NT2/D1 (cell line): ENCODE measurements around the gene MRTFA.

Experiments used
- DNase-seq: peaks from one replicate; pipeline ENCODE4 v3.0.0-alpha.2; 2011; ENCODE audit warnings: low read depth, low spot score
- H3K27me3 ChIP-seq: 2 replicates; pipeline ENCODE4 v1.6.0; 2011; ENCODE audit warnings: mild to moderate bottlenecking; ENCODE audit not compliant: insufficient read length, insufficient read depth
- H3K36me3 ChIP-seq: 2 replicates; pipeline ENCODE4 v1.6.1; 2011; ENCODE audit warnings: mild to moderate bottlenecking, low read length, mixed read lengths; ENCODE audit not compliant: insufficient read depth, insufficient read length
- H3K4me1 ChIP-seq: 2 replicates; pipeline ENCODE4 v1.5.1; 2011; ENCODE audit not compliant: insufficient read depth, insufficient read length
- H3K4me3 ChIP-seq: 2 replicates; pipeline ENCODE4 v1.5.1; 2011; ENCODE audit warnings: low read depth; ENCODE audit not compliant: insufficient read length
- H3K9ac ChIP-seq: 2 replicates; pipeline ENCODE4 v1.6.0; 2011; ENCODE audit warnings: low read depth; ENCODE audit not compliant: insufficient read length
- H3K9me3 ChIP-seq: 2 replicates; pipeline ENCODE4 v1.5.1; 2011; ENCODE audit warnings: mild to moderate bottlenecking, low read length; ENCODE audit not compliant: insufficient read depth
- SUZ12 ChIP-seq: IDR thresholded peaks from 2 replicates; pipeline ENCODE4 v1.6.1; 2011; ENCODE audit not compliant: insufficient read length, insufficient read depth; ENCODE audit errors: extremely low read depth
- YY1 ChIP-seq: IDR thresholded peaks from 2 replicates; pipeline ENCODE4 v1.6.1; 2011; ENCODE audit not compliant: insufficient read length, insufficient read depth
- ZNF274 ChIP-seq: IDR thresholded peaks from 2 replicates; pipeline ENCODE4 v1.6.1; 2011; ENCODE audit warnings: mild to moderate bottlenecking, low read depth, low read length

Gene MRTFA

DNA sequence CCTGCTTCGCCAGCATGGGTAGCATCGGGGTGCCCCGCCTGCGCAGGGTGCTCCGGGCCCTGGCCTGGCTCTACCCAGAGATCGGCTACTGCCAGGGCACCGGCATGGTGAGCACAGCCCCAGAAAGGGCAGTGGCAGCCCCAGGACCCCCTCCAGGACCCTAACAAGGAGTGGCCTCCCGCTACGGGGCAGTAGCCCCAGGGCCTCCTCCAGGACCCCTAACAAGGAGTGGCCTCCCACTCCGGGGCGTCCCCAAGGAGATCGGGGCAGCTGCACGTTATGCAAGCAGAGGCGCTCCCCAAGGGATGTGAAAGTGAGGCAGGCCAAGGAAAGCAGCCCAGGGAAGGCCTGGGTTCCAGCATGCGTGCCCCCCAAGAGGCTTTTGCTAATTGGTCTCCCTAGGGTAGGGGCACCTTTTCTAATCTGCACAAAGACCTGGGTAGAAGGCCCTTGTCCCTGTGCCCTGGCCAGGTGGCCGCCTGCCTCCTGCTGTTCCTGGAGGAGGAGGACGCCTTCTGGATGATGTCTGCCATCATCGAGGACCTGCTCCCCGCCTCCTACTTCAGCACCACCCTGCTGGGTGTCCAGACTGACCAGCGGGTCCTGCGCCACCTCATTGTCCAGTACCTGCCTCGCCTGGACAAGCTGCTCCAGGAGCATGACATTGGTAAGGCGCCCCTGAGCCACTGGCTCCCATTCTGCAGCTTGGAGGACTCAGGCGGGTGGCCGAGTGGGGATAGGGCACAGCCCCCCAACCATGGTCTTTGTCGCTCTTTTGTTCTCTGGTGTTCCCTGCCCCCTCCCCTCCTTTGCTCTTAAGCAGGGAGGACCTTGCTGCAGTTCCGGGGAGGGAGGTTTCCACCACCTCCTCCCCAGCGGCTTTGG is 231.1 kb downstream of the MRTFA start:
- Histone ChIP-seq H3K4me1 (no peaks in the 10 kb centered on the region), H3K4me3 (no peak overlapping the region), H3K9me3 (no peaks in the 10 kb centered on the region), H3K27me3 (no peaks in the 10 kb centered on the region), H3K9ac (no peak overlapping the region), H3K36me3 (peaks cover 96% of the 10 kb centered on the region)
- no peak for TF ChIP-seq ZNF274
- TF ChIP-seq SUZ12 = no peak
- TF ChIP-seq YY1 = no peak
- no peak for DNase-seq

DNA sequence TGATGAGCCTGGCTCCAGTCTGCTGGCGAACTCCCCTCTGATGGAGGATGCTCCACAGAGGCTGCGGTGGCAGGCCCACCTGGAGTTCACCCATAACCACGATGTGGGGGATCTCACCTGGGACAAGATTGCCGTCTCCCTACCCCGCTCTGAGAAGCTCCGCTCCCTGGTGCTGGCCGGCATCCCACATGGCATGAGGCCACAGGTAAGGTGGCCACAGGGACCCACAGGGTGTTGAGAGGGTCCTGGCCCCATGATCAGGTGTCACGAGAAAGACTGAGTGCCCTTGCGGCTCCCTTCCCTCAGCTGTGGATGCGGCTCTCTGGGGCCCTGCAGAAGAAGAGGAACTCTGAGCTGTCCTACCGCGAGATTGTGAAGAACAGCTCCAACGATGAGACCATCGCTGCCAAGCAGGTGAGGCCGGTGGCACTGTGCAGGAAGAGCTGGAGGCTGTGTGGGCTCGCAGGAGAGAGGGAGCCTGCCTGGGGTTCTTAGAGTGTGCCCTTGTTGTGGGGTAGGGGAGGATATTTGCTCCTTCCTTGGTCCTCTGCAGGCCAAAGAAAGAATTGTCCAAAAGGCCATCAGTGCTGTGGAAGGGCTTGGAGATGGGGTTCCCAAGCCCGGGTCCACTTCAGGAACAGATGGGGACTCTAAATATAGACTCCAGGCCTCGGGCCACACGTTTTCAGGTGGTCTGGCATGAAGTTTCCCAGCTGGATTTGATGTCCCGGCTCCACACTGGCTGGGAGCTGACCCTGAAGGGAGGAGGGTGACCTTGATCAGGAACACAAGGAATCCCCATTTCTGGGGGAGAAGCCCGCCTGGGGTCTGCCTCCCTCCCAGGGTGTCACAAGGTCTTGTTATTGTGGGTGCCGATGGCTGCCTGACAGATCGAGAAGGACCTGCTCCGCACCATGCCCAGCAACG is 232.0 kb downstream of the MRTFA start:
- DNase-seq = no peak
- H3K4me1 ChIP-seq = no peaks in the 10 kb centered on the region
- peaks cover 91% of the 10 kb centered on the region for H3K36me3 ChIP-seq

DNA sequence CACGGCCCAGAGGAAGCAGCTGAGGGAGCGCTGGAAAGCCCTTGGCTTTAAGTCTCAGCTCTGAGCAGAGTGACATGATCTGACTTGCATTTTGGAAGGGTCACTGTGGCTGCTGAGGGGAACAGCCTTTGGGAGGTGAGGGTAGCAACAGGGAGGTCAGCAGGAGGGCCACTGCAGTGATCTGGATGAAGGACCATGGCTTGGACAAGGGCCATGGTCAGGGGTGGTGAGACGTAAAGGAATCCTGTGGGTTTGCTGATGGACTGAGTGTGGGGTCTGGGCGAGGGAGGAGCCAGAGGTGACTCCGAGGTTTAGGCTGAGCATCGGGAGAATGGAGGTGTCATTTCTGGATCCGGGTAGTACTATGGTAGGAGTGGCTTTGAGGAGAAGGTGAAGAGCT is 232.9 kb downstream of the MRTFA start:
- TF ChIP-seq ZNF274 = no peak
- no peak for TF ChIP-seq SUZ12
- TF ChIP-seq YY1 = no peak
- DNase-seq = no peak
- peaks cover 82% of the 10 kb centered on the region for H3K36me3 ChIP-seq
- no peaks in the 10 kb centered on the region for H3K4me1 ChIP-seq
- H3K9me3 ChIP-seq = no peaks in the 10 kb centered on the region
- no peaks in the 10 kb centered on the region for H3K27me3 ChIP-seq
- no peak overlapping the region for H3K4me3 ChIP-seq
- no peak overlapping the region for H3K9ac ChIP-seq

More for the DNA sequence above, 232.0 kb downstream of the MRTFA start:
- H3K4me3 ChIP-seq = no peak overlapping the region
- H3K9me3 ChIP-seq = no peaks in the 10 kb centered on the region
- H3K9ac ChIP-seq = no peak overlapping the region
- TF ChIP-seq YY1 = no peak
- no peak for TF ChIP-seq ZNF274
- TF ChIP-seq SUZ12 = no peak
- no peaks in the 10 kb centered on the region for H3K27me3 ChIP-seq

DNA sequence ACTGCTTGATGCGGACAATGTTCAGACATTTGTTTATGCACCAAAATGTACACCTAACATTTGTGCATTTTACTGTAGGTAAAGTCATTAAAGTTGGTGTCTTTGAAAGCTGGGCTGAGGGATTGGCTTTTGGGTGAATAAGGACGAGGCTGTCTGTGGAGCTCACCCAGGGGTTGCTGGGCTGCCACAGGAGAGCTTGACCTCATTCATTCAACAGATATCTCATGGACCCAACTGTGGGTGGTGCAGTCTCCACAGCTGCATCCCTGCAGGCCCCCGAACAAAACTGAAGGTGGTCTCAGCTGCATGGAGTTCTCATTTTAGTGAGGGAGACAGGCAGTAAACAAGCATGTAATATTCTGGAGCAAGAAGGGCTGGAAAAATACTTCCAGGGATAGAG is 233.4 kb downstream of the MRTFA start:
- Histone ChIP-seq H3K4me3 (no peak overlapping the region), H3K4me1 (no peaks in the 10 kb centered on the region), H3K9me3 (no peaks in the 10 kb centered on the region), H3K36me3 (peaks cover 78% of the 10 kb centered on the region), H3K9ac (no peak overlapping the region), H3K27me3 (no peaks in the 10 kb centered on the region)
- DNase-seq = no peak
- TF ChIP-seq SUZ12 = no peak
- TF ChIP-seq YY1 = no peak
- TF ChIP-seq ZNF274 = no peak

DNA sequence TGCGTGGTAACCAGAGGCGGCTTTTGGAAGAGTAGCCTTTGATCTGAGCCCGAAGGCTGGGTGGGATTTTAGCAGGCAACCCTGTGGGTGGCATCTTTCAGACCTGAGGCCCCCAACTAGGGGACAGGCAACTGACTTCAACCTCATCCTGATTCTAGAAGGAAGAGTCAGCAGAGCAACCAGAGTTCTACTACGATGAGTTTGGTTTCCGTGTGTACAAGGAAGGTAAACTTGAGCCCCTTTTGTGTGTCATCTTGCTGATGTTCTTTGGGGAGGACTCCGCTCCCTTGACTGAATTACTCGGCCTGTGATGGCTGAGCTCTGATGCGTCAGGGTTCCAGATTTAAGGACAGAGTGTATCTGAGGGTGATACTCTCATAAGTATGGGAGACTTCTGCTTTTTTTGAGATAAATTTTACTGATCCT is 234.5 kb downstream of the MRTFA start:
- H3K4me1 ChIP-seq = no peaks in the 10 kb centered on the region

DNA sequence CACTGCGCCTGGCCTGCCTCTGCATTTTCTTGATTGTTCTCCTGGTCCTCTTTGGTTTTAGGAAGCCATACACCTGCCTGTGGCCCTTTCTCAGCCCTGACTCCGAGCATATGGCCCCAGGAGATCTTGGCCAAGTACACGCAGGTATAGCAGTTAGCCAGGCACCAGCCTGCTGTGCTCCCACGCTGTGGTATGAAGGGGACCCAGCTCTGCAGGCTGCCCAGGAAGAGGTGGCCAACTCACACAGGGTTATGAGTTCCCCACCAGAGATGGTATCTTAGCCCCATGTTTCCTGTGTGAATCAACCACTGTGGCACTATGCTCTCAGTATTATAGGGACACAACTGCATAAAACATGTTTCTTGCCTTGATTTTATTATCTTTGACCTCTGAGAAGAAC is 235.0 kb downstream of the MRTFA start:
- Histone ChIP-seq H3K9ac (no peak overlapping the region), H3K4me1 (no peaks in the 10 kb centered on the region), H3K27me3 (no peaks in the 10 kb centered on the region), H3K9me3 (no peaks in the 10 kb centered on the region), H3K4me3 (no peak overlapping the region), H3K36me3 (peaks cover 62% of the 10 kb centered on the region)
- no peak for DNase-seq
- no peak for TF ChIP-seq YY1
- TF ChIP-seq SUZ12 = no peak
- no peak for TF ChIP-seq ZNF274

More for the DNA sequence above, 234.5 kb downstream of the MRTFA start:
- Histone ChIP-seq H3K27me3 (no peaks in the 10 kb centered on the region), H3K9ac (no peak overlapping the region), H3K9me3 (no peaks in the 10 kb centered on the region), H3K36me3 (peaks cover 66% of the 10 kb centered on the region), H3K4me3 (no peak overlapping the region)
- no peak for DNase-seq
- no peak for TF ChIP-seq SUZ12
- TF ChIP-seq YY1 = no peak
- no peak for TF ChIP-seq ZNF274
